ENCODE data around the gene TMTC2. TPM values are rescaled to one million over a fixed set of nuclear protein-coding genes. Genes with fewer than 3 reads are reported as not detected.
"Not testable (repeated sequence)": the region's sequence is repeated elsewhere in the genome, so short reads cannot be mapped to it uniquely, and the experiment has no call there.

The TMTC2 gene
- total RNA-seq, 6 experiments from 2014 or later = 0.75 to 3.2 (median 1.1) TPM

- no peak for TF ChIP-seq CTCF (IDR thresholded peaks at IDR 0.05)
- Mint-ChIP-seq H3K9me3 (peaks cover 36% of the 10 kb centered on the region), H3K4me1 (ENCODE audit: low read depth) (no peaks in the 10 kb centered on the region), H3K36me3 (ENCODE audit: low read depth) (no peaks in the 10 kb centered on the region; the same call in 1 of the 2 replicates), H3K27ac (no peak overlapping the region), H3K4me3 (no peak overlapping the region), H3K27me3 (ENCODE audit: insufficient read depth) (no peaks in the 10 kb centered on the region)
- no peak for DNase-seq
These were observed 72.1 kb downstream of the TMTC2 start for GRCh38 chr12:82758749-82759330.

GRCh38 chr12:82760423-82760822, 73.7 kb downstream of the TMTC2 start:
- Mint-ChIP-seq H3K27ac (no peak overlapping the region), H3K9me3 (peaks cover 44% of the 10 kb centered on the region), H3K36me3 (ENCODE audit: low read depth) (no peaks in the 10 kb centered on the region; the same call in 1 of the 2 replicates), H3K27me3 (ENCODE audit: insufficient read depth) (no peaks in the 10 kb centered on the region), H3K4me3 (no peak overlapping the region), H3K4me1 (ENCODE audit: low read depth) (no peaks in the 10 kb centered on the region)
- DNase-seq = no peak
- TF ChIP-seq CTCF (IDR thresholded peaks at IDR 0.05) = no peak

GRCh38 chr12:82765206-82765605, 78.5 kb downstream of the TMTC2 start:
- peaks cover 61% of the 10 kb centered on the region for H3K9me3 Mint-ChIP-seq
- H3K4me1 Mint-ChIP-seq (ENCODE audit: low read depth); H3K4me3 Mint-ChIP-seq; H3K27ac Mint-ChIP-seq; DNase-seq; H3K27me3 Mint-ChIP-seq (ENCODE audit: insufficient read depth); H3K36me3 Mint-ChIP-seq (ENCODE audit: low read depth): not testable (repeated sequence)

- no peaks in the 10 kb centered on the region; the same call in 1 of the 2 replicates for H3K36me3 Mint-ChIP-seq (ENCODE audit: low read depth)
- TF ChIP-seq CTCF (IDR thresholded peaks at IDR 0.05) = no peak
- H3K4me1 Mint-ChIP-seq (ENCODE audit: low read depth) = no peaks in the 10 kb centered on the region
- H3K27me3 Mint-ChIP-seq (ENCODE audit: insufficient read depth) = no peaks in the 10 kb centered on the region
- no peak overlapping the region for H3K4me3 Mint-ChIP-seq
- no peak for DNase-seq
- no peak overlapping the region for H3K27ac Mint-ChIP-seq
- H3K9me3 Mint-ChIP-seq = peaks cover 59% of the 10 kb centered on the region
These were observed 79.4 kb downstream of the TMTC2 start for GRCh38 chr12:82765971-82766705.

- DNase-seq = no peak
- Mint-ChIP-seq H3K27ac (no peak overlapping the region), H3K9me3 (peaks cover 20% of the 10 kb centered on the region), H3K27me3 (ENCODE audit: insufficient read depth) (no peaks in the 10 kb centered on the region; the same call in 1 of the 2 replicates), H3K4me3 (no peak overlapping the region), H3K4me1 (ENCODE audit: low read depth) (no peaks in the 10 kb centered on the region), H3K36me3 (ENCODE audit: low read depth) (0 out of 2 replicates have a peak, but pooled peaks cover 4% of the 10 kb centered on the region)
- TF ChIP-seq CTCF (IDR thresholded peaks at IDR 0.05) = no peak
These were observed 88.0 kb downstream of the TMTC2 start for GRCh38 chr12:82774666-82775065.

- no peak for DNase-seq
- H3K4me3 Mint-ChIP-seq = no peak overlapping the region
These were observed 93.8 kb downstream of the TMTC2 start for GRCh38 chr12:82780517-82780916.

More at GRCh38 chr12:82780517-82780916, 93.8 kb downstream of the TMTC2 start:
- no peak for TF ChIP-seq CTCF (IDR thresholded peaks at IDR 0.05)
- H3K27me3 Mint-ChIP-seq (ENCODE audit: insufficient read depth) = no peaks in the 10 kb centered on the region; the same call in 1 of the 2 replicates
- H3K36me3 Mint-ChIP-seq (ENCODE audit: low read depth) = 0 out of 2 replicates have a peak, but pooled peaks cover 4% of the 10 kb centered on the region
- H3K9me3 Mint-ChIP-seq = peaks cover 35% of the 10 kb centered on the region
- H3K4me1 Mint-ChIP-seq (ENCODE audit: low read depth) = no peaks in the 10 kb centered on the region
- no peak overlapping the region for H3K27ac Mint-ChIP-seq
